Activated T-cell treated with anti-CD3 and anti-CD28 coated beads, Interleukin-2, amount 50 U/mL, for 48 hours (primary cell): ENCODE data around the gene ZNF217.
"Not testable (repeated sequence)": the region's sequence is repeated elsewhere in the genome, so short reads cannot be mapped to it uniquely, and the experiment has no call there.

Experiments
- DNase-seq, 2 experiments: peaks; one replicate each; pipeline ENCODE4 v3.0.0-alpha.2; 2020

ZNF217 gene

DNA sequence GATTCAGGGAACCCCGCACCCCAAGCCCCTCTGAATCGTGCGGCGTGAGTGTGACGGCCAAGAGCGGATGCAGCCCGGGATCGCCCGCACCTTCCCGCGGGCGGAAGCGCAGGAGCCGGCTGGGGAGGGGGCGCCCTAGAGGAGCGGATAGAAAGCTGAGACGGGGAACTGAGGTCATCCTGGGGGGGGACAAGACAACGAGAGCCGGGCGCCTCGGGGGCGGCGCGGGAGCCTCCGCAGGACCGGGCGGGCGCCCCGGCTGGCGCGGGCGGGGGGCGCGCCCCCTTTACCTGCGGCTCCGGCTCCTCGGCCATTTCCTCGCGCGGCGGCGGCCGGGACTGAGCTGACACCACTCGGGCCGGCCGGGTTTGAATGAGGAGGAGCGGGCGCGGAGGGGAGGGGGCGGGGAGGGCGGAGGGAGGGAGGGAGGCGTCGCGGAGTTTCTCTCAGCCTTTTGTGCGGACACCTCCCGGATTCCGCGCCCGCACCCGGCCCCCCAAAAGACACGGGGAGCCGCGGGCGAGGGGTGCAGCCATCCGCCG lies at the start of gene ZNF217:
Gene ZNF217, minus strand, starts transcription at position 374 of the 542 bp plus-strand sequence. CDS start 11,013 bp downstream, outside the sequence.
- peak; percentile 83 to 85 for DNase-seq

DNA sequence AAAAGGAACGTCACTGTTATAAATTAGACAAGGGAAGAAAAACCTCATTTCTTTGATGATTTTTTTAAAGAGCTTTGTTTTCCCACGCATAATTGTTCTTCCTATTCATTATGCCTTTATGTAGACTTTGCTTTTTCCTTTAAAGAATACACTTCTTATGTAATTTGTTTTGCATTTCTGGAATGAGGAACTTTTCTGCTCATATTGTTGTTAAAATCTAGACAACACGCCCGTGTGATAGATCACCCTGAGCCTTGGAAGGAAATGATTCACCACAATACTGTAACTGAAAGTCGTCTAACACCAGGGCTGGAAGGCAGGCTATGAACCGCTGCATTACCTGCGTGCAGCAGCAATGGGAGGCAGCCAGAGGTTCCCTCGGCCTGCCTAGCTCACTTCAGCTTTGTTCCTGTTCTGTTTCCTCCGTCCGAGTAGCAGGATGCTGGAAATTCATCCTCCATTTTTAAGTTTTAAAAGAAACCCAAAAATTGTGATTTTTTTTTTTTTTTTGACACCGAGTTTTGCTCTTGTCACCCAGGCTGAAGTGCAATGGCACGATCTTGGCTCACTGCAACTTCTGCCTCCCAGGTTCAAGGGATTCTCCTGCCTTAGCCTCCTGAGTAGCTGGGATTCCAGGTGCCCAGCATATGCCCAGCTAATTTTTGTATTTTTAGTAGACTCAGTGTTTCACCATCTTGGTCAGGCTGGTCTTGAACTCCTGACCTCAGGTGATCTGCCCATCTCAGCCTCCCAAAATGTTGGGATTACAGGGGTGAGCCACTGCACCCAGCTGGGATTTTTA lies 49.6 kb upstream of the ZNF217 start:
- DNase-seq: peak; percentile 59 to 65

DNA sequence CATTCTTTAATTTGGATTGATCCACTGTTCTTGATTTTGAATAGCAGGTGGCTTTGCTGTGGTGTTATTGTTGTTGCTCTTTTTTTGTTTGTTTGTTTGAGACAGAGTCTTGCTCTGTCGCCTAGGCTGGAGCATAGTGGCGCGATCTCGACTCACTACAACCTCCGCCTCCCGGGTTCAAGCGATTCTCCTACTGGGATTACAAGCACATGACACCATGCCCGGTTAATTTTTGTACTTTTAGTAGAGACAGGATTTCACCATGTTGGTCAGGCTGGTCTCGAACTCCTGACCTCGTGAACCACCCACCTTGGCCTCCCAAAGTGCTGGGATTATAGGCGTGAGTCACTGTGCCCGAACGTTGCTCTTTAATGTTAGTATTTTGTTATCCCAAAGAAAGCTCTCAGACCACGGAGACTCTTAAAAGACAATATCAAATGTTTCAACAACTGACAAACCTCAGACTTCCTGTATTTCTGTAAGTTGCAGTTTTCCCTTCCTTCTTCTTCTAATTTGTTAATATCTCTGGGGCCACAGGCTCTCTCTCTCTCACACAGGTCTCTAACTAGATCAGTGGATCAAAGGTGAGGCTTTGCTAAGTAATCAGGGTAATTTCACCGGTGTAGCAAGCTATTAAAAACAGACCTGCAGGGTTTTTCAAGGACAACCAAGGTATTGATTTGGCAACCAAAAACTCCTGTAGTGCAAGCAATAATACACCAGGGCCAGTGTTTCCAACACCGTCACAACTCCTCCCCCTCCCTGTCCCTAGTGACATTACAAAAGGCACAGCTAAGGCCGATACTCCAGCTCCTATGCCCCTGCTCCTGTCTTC lies 48.8 kb upstream of the ZNF217 start:
- peak; percentile 46 to 56 for DNase-seq

DNA sequence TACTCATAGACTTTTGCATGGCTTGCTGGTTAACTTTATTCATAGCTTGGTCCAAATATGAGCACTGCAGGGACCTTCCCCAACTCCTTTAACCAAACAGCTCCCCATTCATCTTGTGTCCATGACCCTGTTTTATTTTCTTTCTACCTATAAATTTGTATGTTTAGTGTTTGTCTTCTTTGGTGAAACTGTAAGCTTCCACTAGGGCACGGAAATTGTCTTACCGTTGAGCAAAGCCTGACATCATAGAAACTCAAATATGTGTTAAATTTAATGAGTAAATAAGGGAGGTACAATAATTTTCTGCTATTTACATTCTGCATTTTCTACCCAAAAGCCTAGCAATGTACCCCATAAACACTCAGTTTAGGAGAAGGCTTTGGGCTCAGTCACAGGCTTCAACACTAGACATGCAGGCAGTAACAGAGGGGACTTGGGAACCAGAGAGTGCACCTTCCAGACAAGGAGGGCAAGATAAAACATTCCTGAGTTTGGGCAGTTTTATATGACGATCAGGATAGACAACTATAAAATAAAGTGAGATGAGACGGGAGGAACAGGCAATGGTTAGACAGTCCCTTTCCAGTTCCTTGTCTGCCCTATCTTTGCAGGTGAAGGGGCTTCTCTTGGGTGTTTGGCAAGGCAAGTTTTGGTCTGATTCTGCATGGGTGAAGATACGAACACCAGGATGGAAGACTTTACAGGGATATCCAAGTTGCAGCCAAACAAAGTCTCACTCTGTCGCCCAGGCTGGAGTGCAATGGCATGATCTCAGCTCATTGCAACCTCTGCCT lies 46.2 kb upstream of the ZNF217 start:
- no peak for DNase-seq

DNA sequence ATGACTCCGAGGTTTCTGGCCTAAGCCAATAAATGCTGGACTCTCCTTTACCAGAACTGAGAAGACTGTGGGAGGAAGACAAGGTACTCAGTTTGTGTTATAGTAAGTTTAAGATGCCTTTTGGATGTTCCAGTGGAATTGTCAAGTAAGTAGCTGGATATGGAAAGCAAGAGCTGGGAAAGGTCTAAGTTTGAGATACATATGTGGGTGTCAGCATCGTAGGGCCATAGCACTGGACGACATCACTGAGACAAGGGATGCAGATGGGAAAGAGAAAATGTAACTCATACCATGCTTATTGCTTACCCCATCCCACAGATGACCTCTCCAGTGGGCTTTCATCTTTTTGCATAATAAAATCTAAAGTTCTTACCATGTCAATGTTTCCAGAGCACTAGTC lies 45.5 kb upstream of the ZNF217 start:
- no peak for DNase-seq

DNA sequence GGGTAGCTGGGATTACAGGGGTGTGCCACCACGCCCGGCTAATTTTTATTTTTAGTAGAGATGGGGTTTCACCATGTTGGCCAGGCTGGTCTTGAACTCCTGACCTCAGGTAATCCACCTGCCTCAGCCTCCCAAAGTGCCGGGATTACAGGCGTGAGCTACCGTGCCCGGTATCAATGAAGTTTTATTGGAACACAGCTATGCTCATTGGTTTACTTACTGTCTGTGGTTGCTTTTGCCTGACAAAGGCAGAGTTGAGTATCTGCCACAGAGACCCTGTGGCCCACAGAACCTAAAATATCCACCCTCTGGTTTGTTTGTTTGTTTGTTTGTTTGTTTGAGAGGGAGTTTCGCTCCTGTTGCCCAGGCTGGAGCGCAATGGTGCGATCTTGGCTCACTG lies 43.7 kb upstream of the ZNF217 start:
- DNase-seq: not testable (repeated sequence)

DNA sequence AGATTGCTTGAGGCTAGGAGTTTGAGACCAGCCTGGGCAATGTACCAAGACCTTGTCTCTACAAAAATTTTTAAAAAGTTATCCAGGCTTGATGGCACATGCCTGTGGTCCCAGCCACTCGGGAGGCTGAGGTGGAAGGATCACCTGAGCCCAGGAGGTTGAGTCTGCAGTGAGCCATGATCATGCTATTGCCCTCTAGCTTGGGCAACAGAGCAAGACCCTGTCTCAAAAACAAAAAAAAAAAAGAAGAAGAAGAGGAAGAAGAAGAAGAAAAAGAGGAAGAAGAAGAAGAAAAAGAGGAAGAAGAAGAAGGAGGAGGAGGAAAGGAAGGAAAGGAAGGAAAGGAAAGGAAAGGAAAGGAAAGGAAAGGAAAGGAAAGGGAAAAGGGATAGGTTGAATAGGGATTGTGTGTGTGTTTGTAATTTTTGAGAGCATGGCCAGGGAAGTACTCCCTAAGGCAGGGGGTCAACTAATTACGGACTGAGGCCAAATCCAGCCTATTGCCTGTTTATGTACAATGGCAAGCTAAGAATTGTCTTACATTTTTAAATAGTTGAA lies 43.0 kb upstream of the ZNF217 start:
- no peak for DNase-seq

DNA sequence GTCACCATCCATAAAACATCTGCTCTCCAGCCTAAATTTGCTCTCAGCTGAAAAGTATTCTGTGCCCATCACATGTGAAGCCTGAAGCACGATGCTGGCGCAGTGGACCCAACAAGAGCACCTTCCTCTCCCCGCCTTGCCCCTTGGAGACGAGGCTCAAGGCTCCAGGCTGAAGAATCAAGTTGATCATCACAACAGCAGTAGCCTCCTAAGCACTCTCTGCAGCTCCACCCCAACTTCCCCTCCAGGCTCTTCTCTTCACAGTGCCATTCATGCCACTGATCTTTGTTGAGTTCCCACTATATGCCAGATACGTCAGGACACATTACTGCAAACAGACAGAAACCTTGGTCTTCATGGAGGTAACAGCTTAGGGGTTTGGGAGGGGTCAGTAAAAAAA lies 41.6 kb upstream of the ZNF217 start:
- no peak for DNase-seq

DNA sequence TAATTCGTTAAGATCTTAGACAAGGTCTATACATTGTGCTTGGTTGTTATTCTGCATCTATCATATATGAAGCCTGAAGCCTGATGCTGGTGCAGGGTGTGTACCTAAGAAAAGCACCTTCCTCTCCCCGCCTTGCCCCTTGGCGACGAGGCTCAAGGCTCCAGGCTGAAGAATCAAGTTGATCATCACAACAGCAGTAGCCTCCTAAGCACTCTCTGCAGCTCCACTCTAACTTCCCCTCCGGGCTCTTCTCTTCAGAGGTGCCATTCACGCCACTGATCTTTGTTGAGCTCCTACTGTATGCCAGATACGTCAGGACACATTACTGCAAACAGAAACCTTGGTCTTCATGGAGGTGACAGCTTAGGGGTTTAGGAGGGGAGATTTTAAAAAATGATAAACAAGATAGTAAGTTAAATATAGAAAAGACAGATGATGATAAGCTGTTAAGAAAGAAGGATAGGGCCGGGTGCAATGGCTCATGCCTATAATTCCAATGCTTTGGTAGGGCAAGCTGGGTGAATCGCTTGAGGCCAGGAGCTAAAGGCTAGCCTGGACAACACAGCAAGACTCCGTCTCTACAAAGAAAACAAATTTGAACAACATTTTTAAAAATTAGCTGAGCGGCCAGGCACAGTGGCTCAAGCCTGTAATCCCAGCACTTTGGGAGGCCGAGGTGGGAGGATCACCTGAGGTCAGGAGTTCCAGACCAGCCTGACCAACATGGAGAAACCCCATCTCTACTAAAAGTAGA lies 38.4 kb upstream of the ZNF217 start:
- no peak for DNase-seq

DNA sequence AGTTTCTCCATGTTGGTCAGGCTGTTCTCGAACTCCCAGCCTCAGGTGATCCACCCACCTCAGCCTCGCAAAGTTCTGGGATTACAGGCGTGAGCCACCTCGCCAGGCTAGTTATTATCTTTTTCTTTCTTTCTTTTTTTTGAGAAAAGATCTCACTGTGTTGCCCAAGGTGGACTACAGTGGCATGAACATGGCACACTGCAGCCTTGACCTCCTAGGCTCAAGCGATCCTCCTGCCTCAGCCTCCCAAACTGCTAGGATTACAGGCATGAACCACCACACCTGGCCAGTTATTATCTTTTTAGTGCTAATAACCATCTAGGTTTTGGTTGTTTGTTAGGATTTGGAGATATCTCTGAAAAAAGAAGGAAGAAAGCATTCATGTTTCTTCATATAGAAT lies 35.8 kb upstream of the ZNF217 start:
- DNase-seq: no peak

DNA sequence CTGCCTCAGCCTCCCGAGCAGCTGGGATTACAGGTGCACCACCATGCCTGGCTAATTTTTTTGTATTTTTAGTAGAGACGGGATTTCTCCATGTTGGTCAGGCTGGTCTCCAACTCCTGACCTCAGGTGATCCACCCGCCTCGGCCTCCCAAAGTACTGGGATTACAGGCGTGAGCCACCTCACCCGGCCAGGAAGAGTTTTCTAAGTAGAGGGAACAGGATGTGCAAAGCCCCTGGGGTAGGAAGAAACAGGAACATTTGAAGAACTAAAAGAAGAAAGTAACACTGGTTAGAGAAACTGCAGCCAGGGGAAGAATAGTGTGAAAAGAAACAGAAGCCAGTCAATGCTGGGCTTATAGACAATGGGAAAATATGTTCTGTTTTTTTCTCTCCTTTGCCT lies 35.1 kb upstream of the ZNF217 start:
- not testable (repeated sequence) for DNase-seq

DNA sequence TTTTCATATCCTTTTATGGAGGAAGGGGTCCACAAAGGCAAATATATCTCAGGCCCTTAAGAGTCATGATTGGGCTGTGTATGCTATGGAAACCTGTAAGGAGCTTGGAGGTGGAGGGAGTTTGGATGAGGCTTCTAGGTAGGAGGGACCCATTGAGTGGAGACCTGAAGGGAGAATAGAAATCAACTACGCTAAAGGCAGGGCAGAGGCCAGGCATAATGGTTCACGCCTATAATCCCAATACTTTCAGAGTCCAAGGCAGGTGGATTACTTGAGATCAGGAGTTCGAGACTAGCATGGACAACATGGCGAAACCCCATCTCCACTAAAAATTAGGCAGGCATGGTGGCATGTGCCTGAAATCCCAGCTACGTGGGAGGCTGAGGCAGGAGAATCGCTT lies 34.4 kb upstream of the ZNF217 start:
- no peak for DNase-seq

DNA sequence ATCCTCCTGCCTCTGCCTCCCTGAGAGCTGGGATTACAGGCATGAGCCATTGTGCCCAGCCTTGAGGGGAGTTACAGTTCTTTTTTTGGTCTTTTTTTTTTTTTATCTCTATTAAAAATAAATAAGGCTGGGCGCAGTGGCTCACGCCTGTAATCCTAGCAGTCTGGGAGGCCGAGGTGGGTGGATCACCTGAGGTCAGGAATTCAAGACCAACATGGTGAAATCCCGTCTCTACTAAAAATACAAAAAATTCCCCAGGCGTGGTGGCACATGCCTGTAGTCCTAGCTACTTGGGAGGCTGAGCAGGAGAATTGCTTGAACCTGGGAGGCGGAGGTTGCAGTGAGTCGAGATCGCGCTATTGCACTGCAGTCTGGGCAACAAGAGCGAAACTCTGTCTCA lies 33.4 kb upstream of the ZNF217 start:
- not testable (repeated sequence) for DNase-seq

DNA sequence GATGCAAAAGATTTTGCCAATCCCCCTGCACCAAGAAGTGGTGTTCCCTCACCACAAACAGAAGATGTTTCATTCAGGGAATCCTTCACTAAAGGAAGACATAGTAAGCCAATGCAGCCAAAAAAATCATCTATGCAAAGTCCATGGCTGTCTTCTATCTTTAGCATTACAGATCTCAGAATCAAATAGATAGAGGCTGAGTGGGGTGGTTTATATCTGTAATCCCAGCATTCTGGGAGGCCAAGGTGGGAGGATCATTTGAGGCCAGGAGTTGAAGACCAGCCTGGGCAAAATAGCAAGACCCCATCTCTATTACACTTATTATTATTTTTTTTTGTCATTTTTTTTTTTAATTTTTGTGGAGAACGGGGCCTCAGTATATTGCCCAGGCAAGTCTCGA lies 32.9 kb upstream of the ZNF217 start:
- no peak for DNase-seq

DNA sequence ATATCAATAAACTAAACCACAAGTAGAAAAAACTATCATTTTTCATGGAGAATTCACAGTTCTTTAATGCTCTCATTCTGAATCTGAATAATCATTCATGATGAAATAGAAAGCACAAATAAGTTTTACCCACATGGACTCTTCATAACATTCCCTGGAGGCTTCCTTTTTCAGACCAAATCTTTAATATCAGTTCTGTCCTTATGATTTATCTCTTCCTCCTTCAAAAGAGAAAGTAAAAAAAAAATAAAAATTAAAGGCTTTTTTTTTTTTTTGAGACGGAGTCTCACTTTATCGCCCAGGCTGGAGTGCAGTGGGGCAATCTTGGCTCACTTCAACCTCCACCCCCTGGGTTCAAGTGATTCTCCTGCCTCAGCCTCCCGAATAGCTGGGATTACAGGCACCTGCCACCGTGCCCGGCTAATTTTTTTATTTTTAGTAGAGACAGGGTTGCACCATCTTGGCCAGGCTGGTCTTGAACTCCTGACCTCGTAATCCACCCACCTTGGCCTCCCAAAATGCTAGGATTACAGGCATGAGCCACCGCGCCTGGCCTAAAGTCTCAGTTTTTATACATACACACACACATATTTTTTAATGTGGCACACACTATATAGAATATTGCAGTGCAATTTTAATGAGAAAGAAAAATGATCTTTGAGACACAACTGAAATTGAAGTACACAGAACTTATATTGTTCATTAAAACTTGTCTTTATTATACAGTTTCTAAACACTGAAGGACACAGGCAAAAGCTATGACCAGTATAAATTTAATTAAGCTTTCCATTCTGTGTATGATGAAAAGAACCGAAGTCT lies 31.9 kb upstream of the ZNF217 start:
- DNase-seq: no peak

DNA sequence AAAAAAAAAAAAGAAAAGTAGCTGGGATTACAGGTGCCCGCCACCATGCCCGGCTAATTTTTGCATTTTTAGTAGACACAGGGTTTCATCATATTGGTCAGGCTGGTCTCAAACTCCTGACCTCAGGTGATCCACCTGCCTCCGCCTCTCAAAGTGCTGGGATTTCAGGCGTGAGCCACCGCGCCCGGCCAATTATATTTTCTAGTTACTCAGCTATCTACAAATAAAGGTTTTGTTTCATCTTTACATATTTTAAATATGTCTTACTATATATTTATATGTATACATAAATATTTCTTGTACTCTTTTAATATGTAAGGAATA lies 31.2 kb upstream of the ZNF217 start:
- not testable (repeated sequence) for DNase-seq

DNA sequence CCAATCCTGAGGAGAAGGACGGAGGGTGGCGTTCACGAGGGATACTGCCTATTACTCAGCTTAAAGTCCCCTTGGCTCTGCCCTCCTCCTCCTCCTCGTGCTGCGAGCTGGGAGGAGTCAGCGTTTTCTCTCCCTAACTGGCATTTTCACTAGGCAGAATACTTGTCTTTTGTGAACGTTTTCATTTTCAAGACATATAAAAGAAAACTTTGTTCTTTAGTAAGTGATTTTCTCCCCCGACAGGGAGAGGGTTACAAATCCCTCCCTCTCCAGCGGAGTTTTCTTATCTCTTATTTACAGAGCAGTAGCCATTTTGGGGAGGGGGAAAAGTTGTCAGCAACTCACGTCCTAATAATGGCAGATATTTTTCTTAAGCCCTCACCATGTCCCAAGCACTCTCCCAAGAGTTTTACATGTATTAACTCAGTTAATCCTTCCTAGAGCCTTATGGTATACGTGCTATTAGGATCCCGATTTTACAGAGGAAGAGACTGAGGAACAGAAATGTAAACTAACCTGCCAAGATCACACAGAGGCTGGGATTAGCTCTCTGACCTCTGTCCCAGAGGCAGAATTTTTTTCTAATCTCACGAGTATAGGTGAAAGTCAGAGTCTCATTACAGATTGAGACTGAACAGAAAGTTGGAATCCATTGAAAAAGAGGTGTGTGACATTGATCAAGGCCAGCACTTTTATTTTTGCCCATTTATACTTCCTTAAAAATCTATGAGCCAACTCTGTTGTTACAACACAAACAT lies 30.0 kb upstream of the ZNF217 start:
- peak; percentile 63 to 67 for DNase-seq

DNA sequence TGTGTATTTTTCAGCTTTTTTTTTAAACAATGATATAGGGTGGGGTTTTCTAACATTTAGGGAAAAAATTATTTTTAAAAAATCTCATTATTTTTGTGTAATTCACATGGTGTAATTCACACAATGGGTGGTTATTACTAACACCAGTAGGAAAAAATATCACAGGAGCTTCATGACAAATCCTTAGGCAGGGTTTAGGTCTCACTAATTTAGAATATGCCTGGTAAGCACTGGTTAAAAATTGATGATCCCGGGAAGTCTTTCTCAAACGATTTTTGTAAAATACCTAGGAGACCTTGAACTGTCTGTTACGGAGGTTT lies 29.5 kb upstream of the ZNF217 start:
- DNase-seq: no peak

DNA sequence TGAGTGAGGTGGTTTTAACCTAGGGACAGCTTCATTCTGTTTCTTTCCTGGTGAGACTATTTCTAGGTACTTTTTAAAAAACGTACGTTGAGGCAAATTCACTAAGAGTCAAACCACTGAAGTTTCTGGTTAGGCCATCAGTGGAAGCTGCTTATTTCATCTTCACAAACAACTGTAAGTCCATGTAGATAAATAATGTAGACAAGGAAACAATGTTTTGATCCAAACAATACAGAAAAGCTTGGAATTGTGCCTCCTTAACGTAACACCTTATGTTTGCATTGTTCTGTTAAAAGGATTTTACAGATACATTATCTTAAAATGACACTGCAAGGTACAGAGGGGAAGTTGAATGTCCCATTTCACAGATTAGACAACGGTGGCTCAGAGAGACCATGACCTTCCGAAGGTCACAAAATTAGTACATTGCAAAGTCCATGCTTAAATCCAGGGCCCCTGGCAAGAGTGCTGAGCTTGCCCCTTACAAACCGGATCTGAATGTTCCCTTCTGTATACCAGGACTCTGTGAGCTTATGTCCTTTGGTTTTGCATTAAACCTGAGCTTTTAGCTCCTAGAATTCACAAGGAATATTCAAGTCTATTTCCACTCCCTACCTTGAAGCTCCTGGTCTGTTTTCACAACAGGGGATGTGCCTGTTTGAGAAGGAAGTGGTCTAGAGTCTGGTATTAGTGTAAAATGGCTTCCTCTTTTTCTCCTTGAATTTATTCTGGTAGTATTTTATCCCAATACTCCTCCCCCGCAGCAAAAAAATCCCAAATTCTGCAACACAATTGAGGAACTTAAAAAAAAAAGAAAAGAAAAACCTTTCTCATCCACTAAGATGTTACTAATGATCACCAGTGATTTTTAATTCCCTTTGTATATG lies 28.9 kb upstream of the ZNF217 start:
- no peak for DNase-seq
